GM12892 (cell line): ENCODE data around the gene LRRC1.
"Not testable (repeated sequence)": the region's sequence is repeated elsewhere in the genome, so short reads cannot be mapped to it uniquely, and the experiment has no call there.

Source experiments
- DNase-seq: peaks from one replicate; pipeline ENCODE4 v3.0.0; 2011; ENCODE audit not compliant: insufficient read length
- FAIRE-seq: peaks from 2 replicates; lab custom pipeline; 2011; peaks lifted over from hg19 to GRCh38; lab: Jason Lieb, UNC
- POLR2A ChIP-seq: IDR thresholded peaks from 2 replicates; pipeline ENCODE4 v1.6.1; 2011; ENCODE audit warnings: low read depth, low read length, control low read depth
- POLR2AphosphoS5 ChIP-seq: IDR thresholded peaks from 2 replicates; pipeline ENCODE4 v1.6.1; 2011; ENCODE audit warnings: low read depth, low read length, control low read depth
- TAF1 ChIP-seq: IDR thresholded peaks from 2 replicates; pipeline ENCODE4 v1.6.1; 2011; ENCODE audit warnings: low read depth, mild to moderate bottlenecking, control low read depth, low read length, borderline replicate concordance

LRRC1 gene

DNA sequence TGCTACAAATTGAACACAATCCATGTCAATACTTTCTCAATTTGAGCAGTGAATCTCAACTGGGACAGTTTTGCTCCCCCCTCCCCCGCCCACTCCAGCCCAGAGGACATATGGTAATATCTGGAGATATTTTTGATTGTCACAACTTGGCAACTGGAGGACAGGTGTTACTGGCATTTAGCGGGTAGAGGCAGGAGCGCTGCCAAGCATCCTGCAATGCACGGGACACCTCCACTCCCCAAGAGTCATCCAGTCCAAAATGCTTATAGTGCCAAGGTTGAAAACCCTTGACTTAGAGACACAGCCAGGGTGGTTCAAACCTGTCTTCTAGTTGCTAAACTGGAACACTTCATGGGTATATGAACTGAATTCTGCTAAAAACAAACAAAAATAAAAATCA, 26.9 kb upstream of the LRRC1 start:
- TF ChIP-seq POLR2AphosphoS5 (no peak), POLR2A (no peak), TAF1 (no peak)
- DNase-seq (no peak), FAIRE-seq (no peak)

DNA sequence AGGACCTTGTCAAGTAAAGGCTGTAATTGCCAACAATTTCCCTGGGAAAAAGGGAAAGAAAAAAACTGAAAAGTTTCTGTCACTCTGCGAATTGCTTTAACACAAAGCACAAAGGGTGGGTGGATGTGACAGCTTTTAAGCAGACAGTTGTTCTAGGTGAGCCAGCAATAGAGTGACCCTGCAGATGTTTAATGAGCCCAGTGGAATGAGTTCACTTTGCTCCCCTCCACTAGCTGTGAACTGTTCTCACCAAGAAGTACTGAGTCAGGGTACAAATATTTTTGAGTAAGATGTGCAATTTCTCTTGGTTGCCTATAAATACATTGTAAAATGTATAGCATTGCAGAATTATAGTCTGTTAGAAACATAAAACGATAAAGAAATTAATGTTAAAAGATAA, 26.2 kb upstream of the LRRC1 start:
- FAIRE-seq: no peak
- no peak for TF ChIP-seq TAF1
- no peak for DNase-seq

DNA sequence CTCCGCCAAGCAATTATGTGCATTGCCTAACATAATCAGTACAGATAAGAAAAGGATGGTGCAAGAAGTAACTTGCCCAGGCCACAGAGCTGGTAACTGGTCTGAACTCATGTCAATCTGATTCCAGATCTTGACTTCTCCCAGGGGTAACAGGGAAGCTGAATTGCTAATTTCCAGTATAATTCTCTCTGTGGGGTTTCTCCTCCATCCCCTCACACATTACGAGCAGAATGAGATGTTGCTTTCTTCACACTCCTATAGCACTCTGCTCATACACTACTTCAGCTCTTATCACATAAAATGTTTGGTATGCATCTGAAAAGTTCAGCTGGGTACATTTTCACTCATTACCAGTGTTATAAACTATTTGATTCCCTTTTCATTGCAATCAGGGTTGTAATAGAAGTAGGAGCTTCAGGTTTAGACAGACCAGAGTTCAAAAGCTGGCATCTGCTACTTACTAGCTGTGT, 24.0 kb upstream of the LRRC1 start:
- DNase-seq (no peak), FAIRE-seq (no peak)
- no peak for TF ChIP-seq POLR2A

DNA sequence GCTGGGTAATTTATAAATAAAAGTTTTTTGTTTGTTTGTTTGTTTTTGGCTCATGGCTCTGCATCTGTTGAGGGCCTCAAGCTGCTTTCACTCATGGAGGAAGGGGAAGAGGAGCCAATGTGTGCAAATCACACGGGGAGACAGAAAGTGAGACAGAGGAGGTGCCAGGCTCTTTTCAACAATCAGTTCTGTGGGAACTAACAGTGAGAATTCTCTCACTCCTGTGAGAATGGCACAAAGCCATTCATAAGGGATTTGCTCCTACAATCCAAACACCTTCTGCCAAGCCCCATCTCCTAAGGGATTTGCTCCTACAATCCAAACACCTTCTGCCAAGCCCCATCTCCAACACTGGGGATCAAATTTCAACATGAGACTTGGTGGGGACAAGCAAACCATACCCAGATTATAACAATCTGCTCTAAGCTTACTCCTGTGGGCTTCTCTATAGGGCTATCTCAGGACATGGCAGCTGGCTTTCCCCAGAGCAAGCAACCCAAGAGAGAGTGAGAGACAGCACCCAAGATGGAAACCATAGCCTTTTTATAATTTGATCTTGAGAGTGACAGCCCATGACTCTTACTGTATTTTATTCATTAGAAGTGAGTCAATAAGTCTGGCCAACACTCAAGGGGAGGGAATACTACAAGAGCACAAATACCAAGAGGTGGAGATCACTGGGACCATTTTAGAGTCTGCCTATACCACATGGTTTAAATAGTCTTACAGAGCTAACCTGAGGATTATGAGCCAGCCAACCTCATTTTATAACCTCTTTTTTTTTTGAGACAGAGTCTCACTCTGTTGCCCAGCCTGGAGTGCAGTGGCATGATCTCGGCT, 22.8 kb upstream of the LRRC1 start:
- DNase-seq: no peak
- TF ChIP-seq POLR2A (no peak), TAF1 (no peak), POLR2AphosphoS5 (no peak)
- no peak for FAIRE-seq

DNA sequence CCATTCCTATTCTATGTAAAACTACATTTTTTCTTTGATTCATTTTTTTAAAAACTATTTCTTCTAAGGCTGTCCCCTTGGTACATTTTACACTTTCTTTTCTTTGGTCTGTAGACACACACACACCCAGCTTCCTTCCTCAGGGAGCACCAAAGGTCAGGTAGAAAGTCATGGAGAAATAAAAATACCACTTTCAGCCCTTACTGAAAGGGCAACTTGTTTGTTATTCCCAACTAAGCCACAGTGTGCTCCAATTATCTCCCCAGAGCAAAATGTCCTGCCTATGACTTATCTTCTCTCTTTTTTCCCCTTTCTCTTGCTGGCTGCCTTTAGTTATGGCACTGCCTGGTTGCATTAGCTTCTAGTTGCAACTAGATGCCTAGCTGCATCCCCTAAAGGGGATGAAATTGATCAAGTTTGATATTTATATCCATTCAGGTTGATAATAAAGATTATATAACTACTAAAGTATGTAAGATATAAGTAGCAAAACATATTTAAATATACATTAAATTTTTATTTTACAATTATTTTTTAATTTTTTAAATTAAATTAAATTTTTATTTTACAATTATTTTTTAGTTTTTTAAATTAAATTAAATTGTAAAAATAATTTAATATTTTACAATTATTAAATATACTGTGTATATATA, 21.6 kb upstream of the LRRC1 start:
- no peak for FAIRE-seq
- TF ChIP-seq TAF1 (no peak), POLR2A (no peak), POLR2AphosphoS5 (no peak)
- no peak for DNase-seq

DNA sequence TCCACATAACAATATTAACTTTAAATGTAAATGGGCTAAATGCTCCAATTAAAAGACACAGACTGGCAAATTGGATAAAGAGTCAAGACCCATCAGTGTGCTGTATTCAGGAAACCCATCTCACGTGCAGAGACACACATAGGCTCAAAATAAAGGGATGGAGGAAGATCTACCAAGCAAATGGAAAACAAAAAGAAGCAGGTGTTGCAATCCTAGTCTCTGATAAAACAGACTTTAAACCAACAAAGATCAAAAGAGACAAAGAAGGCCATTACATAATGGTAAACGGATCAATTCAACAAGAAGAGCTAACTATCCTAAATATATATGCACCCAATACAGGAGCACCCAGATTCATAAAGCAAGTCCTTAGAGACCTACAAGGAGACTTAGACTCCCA, 18.7 kb upstream of the LRRC1 start:
- FAIRE-seq, DNase-seq: not testable (repeated sequence)

DNA sequence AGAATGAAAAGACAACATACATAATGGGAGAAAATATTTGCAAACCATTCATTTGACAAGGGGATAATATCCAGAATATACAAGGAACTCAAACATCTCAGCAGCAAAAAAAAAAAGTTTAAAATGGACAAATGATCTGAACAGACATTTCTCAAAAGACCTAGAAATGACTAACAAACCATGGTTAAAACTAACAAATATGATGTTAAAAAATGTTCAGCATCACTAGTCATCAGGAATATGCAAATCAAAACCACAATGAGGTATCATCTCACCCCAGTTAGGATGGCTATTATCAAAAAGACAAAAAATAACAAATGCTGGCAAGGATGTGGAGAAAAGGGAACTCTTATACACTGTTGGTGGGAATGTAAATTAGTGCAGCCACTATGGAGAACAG, 9.8 kb upstream of the LRRC1 start:
- FAIRE-seq, DNase-seq: not testable (repeated sequence)

DNA sequence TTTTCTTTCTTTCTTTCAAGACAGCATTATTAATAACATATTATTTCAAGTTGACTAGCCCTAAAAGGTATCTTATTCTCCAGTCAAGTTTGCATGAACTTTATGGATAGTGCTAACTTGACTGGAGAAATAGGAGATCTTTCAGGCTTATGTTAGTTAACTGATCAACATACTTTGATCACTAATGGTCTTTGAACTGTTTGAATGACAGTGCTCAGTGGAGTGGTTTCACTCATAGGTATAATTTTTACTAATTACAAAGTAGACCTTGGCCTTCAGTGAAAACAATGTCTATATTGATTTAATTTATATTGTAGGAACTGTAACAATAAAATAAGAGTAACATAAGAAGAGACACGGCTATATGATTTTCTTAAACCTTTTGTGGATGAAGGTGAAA, 8.0 kb upstream of the LRRC1 start:
- TF ChIP-seq POLR2AphosphoS5: no peak
- TF ChIP-seq TAF1: no peak
- TF ChIP-seq POLR2A: no peak
- no peak for DNase-seq
- FAIRE-seq: no peak

DNA sequence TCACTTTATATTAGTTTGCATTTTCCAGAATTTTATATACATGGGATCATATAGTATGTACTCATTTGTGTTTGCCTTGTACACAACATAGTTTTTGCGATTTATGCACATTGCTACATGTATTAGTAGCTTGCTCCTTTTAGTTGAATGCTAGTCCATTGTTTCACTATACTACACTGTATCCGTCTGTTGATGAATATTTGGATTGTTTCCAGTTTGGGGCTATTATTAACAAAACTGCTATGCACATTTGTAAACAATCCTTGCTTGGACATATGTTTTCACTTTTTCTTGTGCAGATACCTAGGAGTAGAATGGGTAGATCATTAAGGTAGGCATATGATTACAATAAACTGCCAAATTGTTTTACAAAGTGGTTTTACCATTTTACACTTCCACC, 3.9 kb upstream of the LRRC1 start:
- no peak for DNase-seq
- no peak for FAIRE-seq
- TF ChIP-seq TAF1: no peak
- TF ChIP-seq POLR2A: no peak
- TF ChIP-seq POLR2AphosphoS5: no peak

DNA sequence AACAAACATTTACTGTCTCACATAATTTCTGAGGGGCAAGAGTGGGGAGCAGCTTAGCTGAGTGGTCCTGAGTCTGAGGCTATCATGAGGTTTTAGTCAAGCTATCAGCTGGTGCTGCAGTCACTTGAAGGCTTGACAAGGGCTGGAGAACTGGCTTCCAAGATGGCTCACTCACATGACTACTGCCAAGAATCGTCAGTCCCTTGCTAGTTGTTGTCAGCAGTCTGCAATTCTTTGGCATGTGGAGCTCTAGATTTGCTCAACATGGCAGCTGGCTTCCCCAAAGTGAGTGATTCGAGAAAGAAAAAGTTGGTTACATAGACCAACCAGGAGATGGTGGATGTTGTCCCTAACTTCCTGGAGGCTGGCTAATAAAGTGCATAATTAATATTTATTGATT, 2.8 kb upstream of the LRRC1 start:
- TF ChIP-seq POLR2AphosphoS5 (no peak), TAF1 (no peak), POLR2A (no peak)
- DNase-seq (no peak), FAIRE-seq (no peak)

DNA sequence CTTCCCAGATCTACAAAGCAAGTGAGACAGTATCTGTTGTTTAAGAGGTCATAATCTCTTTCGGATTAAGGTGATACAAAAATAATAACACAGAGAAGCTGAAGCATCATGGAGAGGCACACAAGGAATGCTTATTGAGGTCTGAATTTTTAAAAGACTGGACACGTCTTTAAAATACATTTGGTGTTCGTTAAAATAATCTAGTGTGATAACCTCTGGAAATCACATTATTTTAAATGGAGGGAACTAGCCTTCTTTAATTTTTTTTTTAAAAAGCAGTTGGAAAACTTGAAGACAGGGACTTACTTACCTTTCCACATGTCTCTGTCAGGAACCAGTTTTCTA, 1.9 kb upstream of the LRRC1 start:
- FAIRE-seq: no peak
- no peak for TF ChIP-seq POLR2A
- no peak for TF ChIP-seq POLR2AphosphoS5
- no peak for TF ChIP-seq TAF1

DNA sequence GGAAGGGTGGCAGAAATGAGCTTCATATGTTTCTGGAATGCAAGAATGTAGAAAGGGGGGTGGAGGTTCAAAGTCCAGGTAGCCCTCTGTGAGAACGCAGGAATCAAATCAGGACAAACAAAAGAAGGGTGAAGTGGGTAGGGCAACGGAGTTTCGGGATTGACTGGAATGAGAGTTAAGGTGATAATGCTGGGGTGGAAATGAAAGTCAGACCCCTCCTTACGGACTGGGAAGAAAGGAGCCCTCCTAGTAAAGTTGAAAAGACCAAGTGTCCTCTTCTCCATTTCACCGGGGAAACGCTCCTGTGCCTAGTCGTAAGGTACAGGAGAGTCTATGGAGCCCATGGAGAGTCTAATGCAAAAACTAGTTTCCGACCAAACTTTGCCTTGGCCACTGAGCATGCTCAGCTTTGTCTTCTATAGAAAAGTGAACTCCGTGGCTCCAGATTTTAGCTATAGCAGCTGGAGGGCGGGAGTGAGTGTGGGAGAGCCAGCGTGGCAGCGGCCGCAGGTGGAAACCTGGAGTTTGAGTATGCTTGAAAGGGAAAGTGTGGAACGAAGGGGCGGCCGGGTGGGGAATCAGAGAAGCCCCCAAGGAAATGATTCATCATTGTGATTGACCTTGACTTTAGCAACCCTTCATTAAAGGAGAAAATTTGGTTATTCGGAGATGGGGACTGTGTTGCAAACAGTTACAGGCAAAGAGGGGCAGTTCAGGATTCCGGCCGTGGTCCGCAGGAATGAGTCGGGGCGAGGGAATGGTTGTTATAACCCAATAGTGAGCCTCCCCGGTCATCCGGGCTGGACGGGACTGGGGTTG, 1.3 kb upstream of the LRRC1 start:
- DNase-seq (no peak), FAIRE-seq (no peak)
- TF ChIP-seq POLR2A: no peak
- TF ChIP-seq TAF1: no peak
- no peak for TF ChIP-seq POLR2AphosphoS5

More for the DNA sequence above, 1.9 kb upstream of the LRRC1 start:
- no peak for DNase-seq
